Fibroblast of lung (primary cell): Measurements from ENCODE around the gene LPIN1.

Source experiments
- CTCF ChIP-seq, 2 donors: IDR thresholded peaks in 1 of 2; conservative IDR thresholded peaks in 1 of 2; 1 replicate in 1 of 2; 2 replicates in 1 of 2; pipeline ENCODE4 v1.5.1; 2011 to 2012; ENCODE audit warnings: low read length in 2 of 2, control low read depth in 1 of 2, inconsistent platforms in 1 of 2, low read depth in 1 of 2, mild to moderate bottlenecking in 1 of 2
- EZH2 ChIP-seq: IDR thresholded peaks from 2 replicates; pipeline ENCODE4 v1.5.1; 2012; ENCODE audit warnings: low read length, control low read depth, mild to moderate bottlenecking; ENCODE audit errors: missing control alignments

DNA sequence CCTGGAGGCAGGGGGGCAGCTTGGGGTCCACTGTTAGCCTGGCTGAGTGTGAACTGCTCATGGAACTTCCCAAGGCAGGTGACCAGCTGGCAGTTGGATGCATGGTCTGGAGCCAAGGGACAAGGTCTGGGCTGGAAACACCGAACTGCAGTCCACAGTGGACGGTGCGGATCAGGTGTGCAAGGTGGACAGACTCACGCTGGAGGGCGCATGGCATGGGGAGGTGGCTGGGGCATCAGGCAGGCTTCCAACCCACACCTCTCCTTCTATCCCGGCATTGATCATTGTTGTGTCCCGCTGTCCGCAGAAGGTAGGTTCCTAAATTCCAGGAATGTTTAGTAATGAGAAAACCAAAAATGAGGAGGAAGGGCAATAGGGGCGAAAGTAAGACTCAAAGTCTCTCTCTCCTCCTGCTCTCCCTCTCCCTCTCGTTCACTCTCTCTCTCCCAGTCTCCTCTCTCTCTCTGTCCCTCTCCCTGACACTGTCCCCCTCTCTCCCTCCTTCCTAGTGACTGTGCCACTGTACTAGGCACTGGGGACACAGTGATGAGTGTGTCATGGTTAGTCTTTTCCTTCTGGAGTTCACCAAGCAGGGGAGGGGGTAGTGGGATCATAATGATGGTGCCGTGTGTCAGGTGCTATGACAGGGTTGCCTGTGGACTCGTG lies 30.3 kb upstream of the LPIN1 start:
- TF ChIP-seq EZH2 (no peak), CTCF (conservative IDR thresholded peaks at IDR 0.05 in 1 of 2, IDR thresholded peaks at IDR 0.05 in 1 of 2; ENCODE audit: low read depth in 1 of 2, low read length in 2 of 2) (no peak)
